ENCODE measurements around the gene PMS2. TPM values are rescaled to one million over a fixed set of nuclear protein-coding genes. Genes with fewer than 3 reads are reported as not detected.
"Not testable (repeated sequence)": the region's sequence is repeated elsewhere in the genome, so short reads cannot be mapped to it uniquely, and the experiment has no call there.

The PMS2 gene
- total and polyA plus RNA-seq, 2 donors (not counting 3 experiments of a cell fraction or from before 2014, with no cell fraction given) = 5.2 to 14.5 TPM

DNA sequence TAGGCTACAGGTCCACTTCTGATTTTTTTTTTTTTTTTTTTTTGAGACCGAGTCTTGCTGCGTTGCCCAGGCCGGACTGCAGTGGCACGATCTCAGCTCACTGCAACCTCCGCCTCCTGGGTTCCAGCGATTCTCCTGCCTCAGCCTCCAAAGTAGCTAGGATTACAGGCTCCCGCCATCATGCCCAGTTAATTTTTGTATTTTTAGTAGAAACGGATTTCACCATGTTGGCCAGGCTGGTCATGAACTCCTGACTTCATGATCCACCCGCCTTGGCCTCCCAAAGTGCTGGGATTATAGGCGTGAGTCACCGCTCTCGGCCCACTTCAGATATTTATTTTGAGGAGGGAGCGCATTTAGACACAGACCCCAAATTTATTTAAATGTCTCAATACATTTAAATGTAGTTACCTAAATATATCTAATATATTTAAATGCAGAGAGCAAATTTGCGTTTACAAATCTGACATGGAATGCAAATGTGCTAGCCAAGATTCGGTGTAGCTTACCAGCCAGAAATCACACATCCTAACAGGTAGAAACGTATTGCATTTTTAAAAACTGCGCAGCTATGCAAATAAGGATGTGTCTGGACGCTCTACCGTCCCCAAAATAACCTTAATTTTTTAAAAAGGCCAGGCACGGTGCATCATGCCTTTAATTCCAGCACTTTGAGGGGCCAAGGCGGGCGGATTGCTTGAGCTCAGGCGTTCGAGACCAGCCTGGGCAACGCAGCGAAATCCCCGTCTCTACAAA, 836 bp downstream of the PMS2 start:
- H3K4me2 ChIP-seq (ENCODE audit: insufficient read depth, low read length) = peak overlapping the region; percentile 75
- H3K9me1 ChIP-seq (replicated peaks; ENCODE audit: control insufficient read depth, extremely low read depth, insufficient read depth, low read length); H3K27ac ChIP-seq (ENCODE audit: insufficient read depth, low read depth, low read length); H2AFZ ChIP-seq (ENCODE audit: low read depth, low read length); BruUV-seq (replicated peaks); H3K27me3 ChIP-seq (ENCODE audit: control insufficient read depth in 2 of 2, insufficient read depth in 2 of 2, low read length in 2 of 2); DNase-seq (ENCODE audit: low read depth, low spot score); H4K20me1 ChIP-seq (replicated peaks; ENCODE audit: control insufficient read depth, extremely low read depth, insufficient read depth, low read length); dilution Hi-C loops (cut with MboI; ENCODE audit: extremely low pct_ligation_motif_present, low sequenced_read_pairs); H3K36me3 ChIP-seq (ENCODE audit: control insufficient read depth in 2 of 2, extremely low read depth in 1 of 2, insufficient read depth in 2 of 2, low read length in 2 of 2); FAIRE-seq; intact Hi-C loops (cut with micrococcal nuclease); H3K4me1 ChIP-seq (ENCODE audit: control insufficient read depth, extremely low read depth, insufficient read depth, low read length); H3K9me3 ChIP-seq (replicated peaks; ENCODE audit: control insufficient read depth, insufficient read depth, low read length): not testable (repeated sequence)
- ChIA-PET CTCF (interaction anchor here (1.0 to 4.0 kb wide), 3 partner anchors 11 to 98 kb away, joined by 3 to 29 read pairs (median 3); no protein-coding TSS in a partner anchor), POLR2A (interaction anchor here (0.6 kb wide), 1 partner anchor 133 kb away, joined by 6 read pairs; no protein-coding TSS in a partner anchor)
- H3K9ac ChIP-seq (replicated peaks; ENCODE audit: extremely low read depth, insufficient read depth, low read length) = peak overlapping the region; percentile 77
- peak overlapping the region; percentile 27 to 83 (median 71) for H3K4me3 ChIP-seq (replicated peaks in 1 of 3; ENCODE audit: insufficient read depth in 1 of 3, low read depth in 1 of 3, low read length in 3 of 3)
- H3K79me2 ChIP-seq (ENCODE audit: control insufficient read depth, insufficient read depth, low read length) = peaks cover 35% of the 10 kb centered on the region

DNA sequence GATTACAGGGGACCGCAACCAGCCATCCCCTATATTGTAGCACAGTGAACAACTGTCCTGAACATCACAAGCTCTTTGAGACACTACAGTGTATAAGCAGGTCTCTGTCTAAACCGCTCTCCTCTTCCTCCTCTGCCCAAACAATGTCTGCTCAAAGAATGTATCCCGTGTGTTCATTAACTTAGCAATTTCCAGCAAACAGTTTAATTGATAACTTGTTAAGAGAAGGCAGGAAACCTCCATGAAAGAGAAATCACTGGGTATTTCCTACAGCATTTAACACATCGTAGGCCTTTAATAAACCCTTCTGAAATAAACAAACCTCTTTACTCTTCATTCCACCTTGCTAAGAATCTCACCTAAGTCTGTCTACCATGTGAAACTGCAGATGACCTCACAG, 1.5 kb downstream of the PMS2 start:
- TF ChIP-seq, protein P1, sequence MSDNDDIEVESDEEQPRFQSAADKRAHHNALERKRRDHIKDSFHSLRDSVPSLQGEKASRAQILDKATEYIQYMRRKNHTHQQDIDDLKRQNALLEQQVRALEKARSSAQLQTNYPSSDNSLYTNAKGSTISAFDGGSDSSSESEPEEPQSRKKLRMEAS (IDR thresholded peaks at IDR 0.05; ENCODE audit: insufficient read depth, insufficient read length) = no peak
- TF ChIP-seq MYC (IDR thresholded peaks at IDR 0.05; ENCODE audit: low read depth, low read length) (no peak), EZH2 (IDR thresholded peaks at IDR 0.05; ENCODE audit: borderline replicate concordance, low read depth, low read length, severe bottlenecking) (no peak), POLR2AphosphoS5 (IDR thresholded peaks at IDR 0.05; ENCODE audit: insufficient read depth, low read depth, low read length) (no peak), JUN (IDR thresholded peaks at IDR 0.05; ENCODE audit: borderline replicate concordance, insufficient read depth, insufficient read length, low read depth) (no peak), POLR2A (IDR thresholded peaks at IDR 0.05; ENCODE audit: low read depth, low read length) (no peak), FOS (IDR thresholded peaks at IDR 0.05; ENCODE audit: borderline replicate concordance, insufficient read depth, low read length) (no peak), GATA2 (IDR thresholded peaks at IDR 0.05; ENCODE audit: insufficient read depth, insufficient read length, low read depth, low read length) (no peak)
- TF ChIP-seq, protein P2, sequence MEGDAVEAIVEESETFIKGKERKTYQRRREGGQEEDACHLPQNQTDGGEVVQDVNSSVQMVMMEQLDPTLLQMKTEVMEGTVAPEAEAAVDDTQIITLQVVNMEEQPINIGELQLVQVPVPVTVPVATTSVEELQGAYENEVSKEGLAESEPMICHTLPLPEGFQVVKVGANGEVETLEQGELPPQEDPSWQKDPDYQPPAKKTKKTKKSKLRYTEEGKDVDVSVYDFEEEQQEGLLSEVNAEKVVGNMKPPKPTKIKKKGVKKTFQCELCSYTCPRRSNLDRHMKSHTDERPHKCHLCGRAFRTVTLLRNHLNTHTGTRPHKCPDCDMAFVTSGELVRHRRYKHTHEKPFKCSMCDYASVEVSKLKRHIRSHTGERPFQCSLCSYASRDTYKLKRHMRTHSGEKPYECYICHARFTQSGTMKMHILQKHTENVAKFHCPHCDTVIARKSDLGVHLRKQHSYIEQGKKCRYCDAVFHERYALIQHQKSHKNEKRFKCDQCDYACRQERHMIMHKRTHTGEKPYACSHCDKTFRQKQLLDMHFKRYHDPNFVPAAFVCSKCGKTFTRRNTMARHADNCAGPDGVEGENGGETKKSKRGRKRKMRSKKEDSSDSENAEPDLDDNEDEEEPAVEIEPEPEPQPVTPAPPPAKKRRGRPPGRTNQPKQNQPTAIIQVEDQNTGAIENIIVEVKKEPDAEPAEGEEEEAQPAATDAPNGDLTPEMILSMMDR (IDR thresholded peaks at IDR 0.05; ENCODE audit: extremely low read depth in 1 of 2, insufficient read depth in 1 of 2, low read depth in 1 of 2, low read length in 2 of 2) = no peak
- Histone ChIP-seq H3K79me2 (ENCODE audit: control insufficient read depth, insufficient read depth, low read length) (peaks cover 29% of the 10 kb centered on the region), H4K20me1 (replicated peaks; ENCODE audit: control insufficient read depth, extremely low read depth, insufficient read depth, low read length) (no peaks in the 10 kb centered on the region), H3K9me1 (replicated peaks; ENCODE audit: control insufficient read depth, extremely low read depth, insufficient read depth, low read length) (no peaks in the 10 kb centered on the region), H3K4me1 (ENCODE audit: control insufficient read depth, extremely low read depth, insufficient read depth, low read length) (peaks cover 5% of the 10 kb centered on the region), H3K9ac (replicated peaks; ENCODE audit: extremely low read depth, insufficient read depth, low read length) (no peak overlapping the region), H3K36me3 (ENCODE audit: control insufficient read depth in 2 of 2, extremely low read depth in 1 of 2, insufficient read depth in 2 of 2, low read length in 2 of 2) (peaks cover 0 to 4% of the 10 kb centered on the region in 2 experiments), H2AFZ (ENCODE audit: low read depth, low read length) (no peak overlapping the region), H3K4me3 (replicated peaks in 1 of 3; ENCODE audit: insufficient read depth in 1 of 3, low read depth in 1 of 3, low read length in 3 of 3) (no peak overlapping the region), H3K27me3 (ENCODE audit: control insufficient read depth in 2 of 2, insufficient read depth in 2 of 2, low read length in 2 of 2) (no peaks in the 10 kb centered on the region), H3K9me3 (replicated peaks; ENCODE audit: control insufficient read depth, insufficient read depth, low read length) (no peaks in the 10 kb centered on the region), H3K4me2 (ENCODE audit: insufficient read depth, low read length) (no peak overlapping the region), H3K27ac (ENCODE audit: insufficient read depth, low read depth, low read length) (no peak overlapping the region)
- no TSS peak for BruUV-seq (replicated peaks)
- no peak for FAIRE-seq
- POLR2A ChIA-PET = no interaction called here
- CTCF ChIA-PET = interaction anchor here (1.4 to 4.0 kb wide), 2 partner anchors 10 to 153 kb away, joined by 4 to 29 read pairs; no protein-coding TSS in a partner anchor
- no peak for DNase-seq (ENCODE audit: low read depth, low spot score)
- dilution Hi-C loops (cut with MboI; ENCODE audit: extremely low pct_ligation_motif_present, low sequenced_read_pairs) (no loop called here), intact Hi-C loops (cut with micrococcal nuclease) (no loop called here)
